Measurements from ENCODE around the gene RAD23B.

Gene RAD23B

DNA sequence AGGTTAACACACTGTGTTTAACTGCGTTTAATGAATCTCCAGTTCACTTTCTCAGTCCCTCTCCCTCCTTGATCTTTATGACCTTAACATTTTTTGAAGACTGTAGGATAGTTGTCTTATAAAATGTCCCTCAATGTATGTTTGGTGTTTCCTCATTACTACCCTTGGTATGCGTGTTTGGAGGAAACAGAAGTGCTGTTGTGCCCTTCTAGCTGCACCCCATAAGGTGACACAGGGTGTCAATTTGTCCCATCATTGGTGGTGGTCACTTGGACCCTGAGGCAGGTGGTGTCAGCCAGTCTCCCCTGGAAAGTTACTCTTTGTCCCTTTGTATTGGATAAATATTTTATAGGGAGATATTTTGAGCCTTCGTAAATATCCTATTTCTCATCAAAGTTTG lies 52.3 kb downstream of the RAD23B start:
- no peak overlapping the region for H3K4me3 ChIP-seq (replicated peaks; ENCODE audit: insufficient read depth, low read length)
- DNase-seq (ENCODE audit: low read depth in 1 of 2, low spot score in 1 of 2), result no peak
- H3K27me3 ChIP-seq (ENCODE audit: insufficient read depth, poor library complexity, severe bottlenecking), result no peaks in the 10 kb centered on the region
- H3K27ac ChIP-seq (replicated peaks), result no peak overlapping the region
- TF ChIP-seq SPI1 (IDR thresholded peaks at IDR 0.05; ENCODE audit: borderline replicate concordance, low read depth) (no peak), POLR2AphosphoS5 (IDR thresholded peaks at IDR 0.05; ENCODE audit: low read depth) (no peak), GABPA (IDR thresholded peaks at IDR 0.05; ENCODE audit: low read depth) (no peak)
- TF ChIP-seq, protein P1, sequence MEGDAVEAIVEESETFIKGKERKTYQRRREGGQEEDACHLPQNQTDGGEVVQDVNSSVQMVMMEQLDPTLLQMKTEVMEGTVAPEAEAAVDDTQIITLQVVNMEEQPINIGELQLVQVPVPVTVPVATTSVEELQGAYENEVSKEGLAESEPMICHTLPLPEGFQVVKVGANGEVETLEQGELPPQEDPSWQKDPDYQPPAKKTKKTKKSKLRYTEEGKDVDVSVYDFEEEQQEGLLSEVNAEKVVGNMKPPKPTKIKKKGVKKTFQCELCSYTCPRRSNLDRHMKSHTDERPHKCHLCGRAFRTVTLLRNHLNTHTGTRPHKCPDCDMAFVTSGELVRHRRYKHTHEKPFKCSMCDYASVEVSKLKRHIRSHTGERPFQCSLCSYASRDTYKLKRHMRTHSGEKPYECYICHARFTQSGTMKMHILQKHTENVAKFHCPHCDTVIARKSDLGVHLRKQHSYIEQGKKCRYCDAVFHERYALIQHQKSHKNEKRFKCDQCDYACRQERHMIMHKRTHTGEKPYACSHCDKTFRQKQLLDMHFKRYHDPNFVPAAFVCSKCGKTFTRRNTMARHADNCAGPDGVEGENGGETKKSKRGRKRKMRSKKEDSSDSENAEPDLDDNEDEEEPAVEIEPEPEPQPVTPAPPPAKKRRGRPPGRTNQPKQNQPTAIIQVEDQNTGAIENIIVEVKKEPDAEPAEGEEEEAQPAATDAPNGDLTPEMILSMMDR (IDR thresholded peaks at IDR 0.05; ENCODE audit: insufficient read depth, low read length), result no peak
- TF ChIP-seq, protein P2, sequence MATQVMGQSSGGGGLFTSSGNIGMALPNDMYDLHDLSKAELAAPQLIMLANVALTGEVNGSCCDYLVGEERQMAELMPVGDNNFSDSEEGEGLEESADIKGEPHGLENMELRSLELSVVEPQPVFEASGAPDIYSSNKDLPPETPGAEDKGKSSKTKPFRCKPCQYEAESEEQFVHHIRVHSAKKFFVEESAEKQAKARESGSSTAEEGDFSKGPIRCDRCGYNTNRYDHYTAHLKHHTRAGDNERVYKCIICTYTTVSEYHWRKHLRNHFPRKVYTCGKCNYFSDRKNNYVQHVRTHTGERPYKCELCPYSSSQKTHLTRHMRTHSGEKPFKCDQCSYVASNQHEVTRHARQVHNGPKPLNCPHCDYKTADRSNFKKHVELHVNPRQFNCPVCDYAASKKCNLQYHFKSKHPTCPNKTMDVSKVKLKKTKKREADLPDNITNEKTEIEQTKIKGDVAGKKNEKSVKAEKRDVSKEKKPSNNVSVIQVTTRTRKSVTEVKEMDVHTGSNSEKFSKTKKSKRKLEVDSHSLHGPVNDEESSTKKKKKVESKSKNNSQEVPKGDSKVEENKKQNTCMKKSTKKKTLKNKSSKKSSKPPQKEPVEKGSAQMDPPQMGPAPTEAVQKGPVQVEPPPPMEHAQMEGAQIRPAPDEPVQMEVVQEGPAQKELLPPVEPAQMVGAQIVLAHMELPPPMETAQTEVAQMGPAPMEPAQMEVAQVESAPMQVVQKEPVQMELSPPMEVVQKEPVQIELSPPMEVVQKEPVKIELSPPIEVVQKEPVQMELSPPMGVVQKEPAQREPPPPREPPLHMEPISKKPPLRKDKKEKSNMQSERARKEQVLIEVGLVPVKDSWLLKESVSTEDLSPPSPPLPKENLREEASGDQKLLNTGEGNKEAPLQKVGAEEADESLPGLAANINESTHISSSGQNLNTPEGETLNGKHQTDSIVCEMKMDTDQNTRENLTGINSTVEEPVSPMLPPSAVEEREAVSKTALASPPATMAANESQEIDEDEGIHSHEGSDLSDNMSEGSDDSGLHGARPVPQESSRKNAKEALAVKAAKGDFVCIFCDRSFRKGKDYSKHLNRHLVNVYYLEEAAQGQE (IDR thresholded peaks at IDR 0.05; ENCODE audit: insufficient replicate concordance, low read depth), result no peak

DNA sequence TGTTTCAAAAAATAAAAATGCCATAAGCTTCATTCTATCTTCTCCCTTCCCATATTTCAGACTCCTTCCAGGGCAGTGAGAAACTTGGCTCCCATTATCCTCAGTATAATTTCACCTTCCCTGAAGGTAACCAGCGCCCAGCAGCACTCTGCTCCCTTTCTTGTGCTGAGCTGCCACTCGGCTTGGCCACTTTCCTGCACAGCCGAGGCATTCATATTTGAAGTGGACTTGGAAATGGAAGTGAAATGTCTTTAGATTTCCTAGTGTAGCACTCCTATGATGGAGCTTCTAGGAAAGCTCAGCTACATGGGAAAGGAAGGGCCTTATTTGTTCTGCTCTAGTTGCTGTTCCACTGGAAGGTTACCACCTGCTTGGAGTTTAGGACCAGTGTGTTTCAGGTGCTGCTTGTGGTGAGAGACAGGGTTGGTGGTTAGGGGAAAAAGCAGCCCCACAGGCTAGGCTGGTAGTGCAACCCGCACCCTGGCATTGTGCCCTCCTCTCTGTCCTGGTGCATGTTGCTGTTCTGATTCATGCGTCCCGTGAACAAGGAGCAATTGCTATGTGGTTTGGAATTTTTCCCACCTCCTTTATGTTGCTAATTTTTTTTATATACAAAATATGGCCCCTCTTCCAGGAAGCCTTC lies 53.8 kb downstream of the RAD23B start:
- no peak for DNase-seq (ENCODE audit: low read depth in 1 of 2, low spot score in 1 of 2)
- no peaks in the 10 kb centered on the region for H3K27me3 ChIP-seq (ENCODE audit: insufficient read depth, poor library complexity, severe bottlenecking)
- no peak overlapping the region for H3K27ac ChIP-seq (replicated peaks)
- H3K4me3 ChIP-seq (replicated peaks; ENCODE audit: insufficient read depth, low read length), result no peak overlapping the region
- TF ChIP-seq, protein P2 (IDR thresholded peaks at IDR 0.05; ENCODE audit: insufficient replicate concordance, low read depth), result no peak
- TF ChIP-seq SPI1 (IDR thresholded peaks at IDR 0.05; ENCODE audit: borderline replicate concordance, low read depth), result no peak
- no peak for TF ChIP-seq GABPA (IDR thresholded peaks at IDR 0.05; ENCODE audit: low read depth)
- TF ChIP-seq POLR2AphosphoS5 (IDR thresholded peaks at IDR 0.05; ENCODE audit: low read depth), result no peak
- TF ChIP-seq, protein P1 (IDR thresholded peaks at IDR 0.05; ENCODE audit: insufficient read depth, low read length), result no peak

DNA sequence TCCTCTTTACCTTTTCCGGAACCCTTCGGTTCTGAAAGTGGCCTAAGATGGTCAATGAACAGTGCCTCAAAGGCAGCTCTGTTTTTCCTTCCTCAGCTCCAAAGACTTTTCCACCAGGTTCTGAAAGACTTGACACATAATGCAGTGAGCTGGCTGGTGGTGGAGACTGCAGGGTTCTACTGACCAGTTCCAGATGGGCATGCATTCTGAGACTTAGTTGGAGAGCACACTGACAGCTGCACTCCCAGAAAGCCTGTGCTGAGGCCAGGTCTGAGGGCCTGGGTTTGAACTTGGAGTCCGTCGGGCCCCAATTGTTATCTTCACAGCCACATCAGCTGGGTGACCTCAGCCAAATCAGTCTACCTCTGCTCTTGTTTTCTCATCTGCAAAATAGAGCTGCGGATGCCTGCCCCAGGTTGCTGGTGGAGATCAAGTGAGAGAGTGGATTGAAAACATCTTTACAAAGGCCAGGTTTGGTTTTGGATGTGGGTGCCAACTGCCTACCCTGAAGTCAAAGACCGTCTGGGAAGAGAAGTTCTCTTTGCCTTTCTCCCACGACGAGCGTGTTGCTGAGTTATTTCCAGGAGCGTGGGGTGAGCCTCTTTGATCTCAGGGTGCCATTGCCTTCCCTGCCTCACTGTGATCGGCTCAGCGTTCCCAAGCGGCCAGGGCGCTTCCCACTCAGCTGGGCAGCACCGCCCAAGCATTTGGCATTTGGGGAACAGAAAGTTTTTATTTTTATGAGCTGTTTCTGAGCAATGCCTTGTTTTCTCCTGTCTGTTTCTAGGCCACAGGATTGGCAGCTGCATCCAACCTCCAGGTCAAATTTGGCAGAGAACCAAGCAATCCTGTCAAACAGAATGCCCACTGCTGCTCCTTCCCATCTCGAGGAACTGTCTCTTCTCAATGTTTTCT lies 54.9 kb downstream of the RAD23B start:
- TF ChIP-seq POLR2AphosphoS5 (IDR thresholded peaks at IDR 0.05; ENCODE audit: low read depth) (no peak), SPI1 (IDR thresholded peaks at IDR 0.05; ENCODE audit: borderline replicate concordance, low read depth) (no peak), GABPA (IDR thresholded peaks at IDR 0.05; ENCODE audit: low read depth) (no peak)
- TF ChIP-seq, protein P1 (IDR thresholded peaks at IDR 0.05; ENCODE audit: insufficient read depth, low read length), result no peak
- TF ChIP-seq, protein P2 (IDR thresholded peaks at IDR 0.05; ENCODE audit: insufficient replicate concordance, low read depth), result no peak
- H3K27me3 ChIP-seq (ENCODE audit: insufficient read depth, poor library complexity, severe bottlenecking), result no peaks in the 10 kb centered on the region
- H3K4me3 ChIP-seq (replicated peaks; ENCODE audit: insufficient read depth, low read length), result no peak overlapping the region
- DNase-seq (ENCODE audit: low read depth in 1 of 2, low spot score in 1 of 2), result no peak
- H3K27ac ChIP-seq (replicated peaks), result no peak overlapping the region

Measured in HL-60 (cell line).